Muscle of arm (tissue), 12 donors: ENCODE measurements around the gene MPRIP. TPM values are rescaled to one million over a fixed set of nuclear protein-coding genes. Genes with fewer than 3 reads are reported as not detected.

Source experiments
- DNase-seq: peaks from one replicate; pipeline ENCODE4 v3.0.0-alpha.2; 2013
- polyA plus RNA-seq, 12 donors: library from polyadenylated mRNA; unstranded; fragments of 120-200 nt; gene quantifications; one replicate each; pipeline ENCODE4 v1.2.1, GENCODE V29; 2013; ENCODE audit not compliant: insufficient read length in 12 of 12

MPRIP gene
- polyA plus RNA-seq, 12 donors = 100 to 231 (median 191) TPM

DNA sequence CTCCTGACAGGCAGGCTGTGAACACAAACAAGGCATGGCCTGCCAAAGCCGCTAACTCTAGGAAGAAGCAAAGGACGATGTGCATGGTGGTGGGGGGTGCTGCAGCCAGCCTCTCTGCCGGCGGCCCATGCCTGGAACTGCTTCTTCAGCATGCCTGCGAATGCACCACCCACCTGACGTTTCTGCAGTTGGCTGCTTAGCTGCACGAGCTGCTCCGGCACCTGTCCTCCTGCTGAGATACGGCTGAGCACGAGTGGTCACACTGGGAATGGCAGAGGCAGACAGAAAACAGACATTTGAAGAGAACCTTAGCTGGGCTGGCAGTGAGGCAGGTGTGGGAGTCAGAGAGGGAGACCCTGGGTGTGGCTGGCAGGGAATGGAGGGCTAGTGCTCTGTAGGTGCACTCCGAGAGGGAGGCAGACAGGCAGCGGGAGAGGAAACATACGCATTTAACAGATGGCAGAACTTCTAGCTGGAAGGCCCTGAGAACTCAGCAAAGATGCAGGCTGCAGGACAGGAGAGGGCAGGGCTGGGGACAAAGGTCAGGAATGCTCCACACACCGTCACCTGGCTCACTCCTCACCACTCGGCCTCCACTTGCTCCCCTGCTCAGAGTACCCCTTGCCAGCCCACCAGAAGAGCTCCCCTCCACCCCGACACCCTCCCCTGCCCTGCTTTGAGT lies 189.5 kb downstream of the MPRIP start:
- no peak for DNase-seq

DNA sequence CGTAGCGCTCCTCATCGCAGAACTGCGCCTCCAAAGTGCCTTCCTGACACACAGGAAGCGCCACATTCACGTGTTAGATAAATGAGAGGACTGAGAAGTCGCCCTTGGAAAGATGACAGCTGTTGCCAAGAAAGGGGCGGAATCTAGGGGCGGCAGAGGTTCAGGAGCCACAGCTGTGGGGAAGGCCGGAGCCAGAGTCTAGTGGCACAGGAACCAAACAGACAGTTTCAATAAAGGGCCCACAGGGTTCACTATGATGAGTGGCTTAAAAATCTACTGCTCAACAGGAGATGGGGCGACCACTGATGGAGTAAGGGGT lies 190.0 kb downstream of the MPRIP start:
- DNase-seq = no peak

- DNase-seq = peak; percentile 13
Observed at GRCh38 chr17:17235212-17236174, 193.2 kb downstream of the MPRIP start.

DNA sequence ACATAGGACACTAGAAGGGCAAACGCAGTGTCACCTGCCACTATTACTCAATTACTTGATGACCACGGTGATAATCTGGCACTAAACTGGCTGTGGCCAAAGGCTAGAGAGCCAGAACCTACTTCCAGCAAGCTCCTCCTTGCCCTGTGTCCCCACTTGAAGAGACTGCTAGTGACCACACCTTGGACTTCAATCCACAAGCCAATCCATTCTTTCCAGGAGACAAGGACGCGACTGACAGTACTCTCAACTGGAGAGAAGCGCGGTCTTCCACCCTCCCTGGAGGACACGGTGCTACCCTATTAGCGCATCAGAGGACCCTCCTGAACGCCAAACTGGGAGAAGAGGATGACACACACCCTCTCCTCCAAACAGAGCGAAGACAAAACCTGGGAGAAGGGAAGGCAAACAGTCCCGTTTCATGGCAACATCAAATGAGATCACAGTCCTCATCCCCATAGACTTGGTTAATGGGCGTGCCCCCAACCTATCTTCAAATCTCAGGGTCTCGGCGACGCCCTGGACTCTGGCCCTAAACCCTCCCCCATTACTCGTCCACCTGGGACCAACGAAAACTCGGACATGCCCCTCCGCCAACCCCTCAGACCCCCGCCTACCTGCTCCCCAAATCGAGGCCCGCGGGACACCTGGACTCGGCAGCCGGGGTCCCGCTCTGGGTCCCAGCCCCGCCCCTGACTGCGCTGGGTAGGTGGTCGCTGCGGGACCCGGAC lies 194.2 kb downstream of the MPRIP start:
- peak; percentile 30 for DNase-seq

- DNase-seq = peak; percentile 92
Observed at GRCh38 chr17:17237026-17237799, 195.0 kb downstream of the MPRIP start, which contains the start of gene FLCN. Gene FLCN, minus strand, starts transcription at chr17:17237168. Its CDS starts 9,031 bp downstream, at chr17:17228137.

DNA sequence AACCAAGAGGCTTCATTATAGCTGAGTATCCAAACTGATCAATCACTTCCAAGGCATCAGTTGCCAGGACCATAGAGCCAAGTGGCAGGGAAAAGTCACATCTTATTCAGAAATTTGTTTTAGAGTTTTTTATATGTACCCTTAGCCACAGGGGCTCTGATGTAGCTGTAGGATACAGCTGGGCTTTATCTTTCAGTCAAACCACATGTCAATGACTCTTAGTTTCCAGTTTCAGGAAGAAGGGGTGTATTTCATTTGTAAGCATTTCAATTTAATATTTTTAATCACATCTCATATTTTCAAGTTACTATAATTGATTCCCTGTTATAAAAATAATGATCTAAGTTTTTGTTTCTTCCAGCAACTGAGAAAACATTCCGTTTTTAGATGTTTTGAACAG lies 197.6 kb downstream of the MPRIP start:
- no peak for DNase-seq

GRCh38 chr17:17241656-17242055 lies 199.4 kb downstream of the MPRIP start:
- DNase-seq = no peak

GRCh38 chr17:17242246-17242645 lies 200.0 kb downstream of the MPRIP start:
- DNase-seq = no peak

Other genes with a start within 250 kb of the MPRIP start
- 1 to 10 TPM in 2 of 12 donors, under 1 TPM in 7, not detected in 3; 0.17 to 2.1 (median 0.82) TPM for gene TNFRSF13B, start 70.3 kb upstream of the MPRIP start, polyA plus RNA-seq
- 1 to 10 TPM in 11 of 12 donors, not detected in 1; 3.0 to 5.5 (median 4.2) TPM for gene PLD6, start 163.9 kb downstream of the MPRIP start, polyA plus RNA-seq
- gene FLCN, start 194.7 kb downstream of the MPRIP start, polyA plus RNA-seq = 10 to 100 TPM in 11 of 12 donors, not detected in 1; 16.8 to 32.2 (median 24.8) TPM
- gene COPS3, start 238.8 kb downstream of the MPRIP start, polyA plus RNA-seq = 10 to 100 TPM in 11 of 12 donors, not detected in 1; 71.3 to 84.7 (median 79.5) TPM